ENCODE results near the gene GPR35. TPM values are rescaled to one million over a fixed set of nuclear protein-coding genes. Genes with fewer than 3 reads are reported as not detected.

GPR35 gene
- total RNA-seq, 4 donors from 2014 or later = 1.2 to 2.8 (median 2.4) TPM

DNA sequence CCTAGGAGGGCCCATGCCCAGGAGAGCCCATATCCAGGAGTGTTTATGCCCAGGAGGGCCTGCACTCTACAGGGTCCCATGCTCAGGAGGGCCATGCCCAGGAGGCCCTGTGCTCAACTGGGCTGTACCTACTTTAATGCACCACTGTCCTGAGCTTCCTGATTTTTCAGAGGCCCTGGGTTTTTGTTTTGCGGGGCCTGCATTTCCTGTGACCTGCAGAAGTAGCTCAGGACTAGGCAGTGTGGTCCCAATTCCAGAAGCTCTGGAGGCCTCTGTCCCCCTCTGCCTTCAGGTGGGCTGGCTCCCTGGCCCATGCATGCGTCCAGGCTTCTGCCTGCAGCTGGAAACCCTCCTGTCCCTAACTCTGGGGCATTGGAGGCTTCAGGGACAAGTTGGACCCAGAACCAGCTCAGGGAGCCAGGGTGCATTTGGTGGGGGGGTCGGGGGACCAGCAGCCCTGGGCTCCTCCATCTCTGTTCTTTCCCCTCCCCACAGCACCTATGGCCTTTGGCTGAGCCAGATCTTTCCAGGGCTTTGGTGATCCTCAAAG lies 10.8 kb downstream of the GPR35 start:
- peak in 1 of 2 donors; percentile 75 for DNase-seq (ENCODE audit: low spot score in 2 of 2)
- no peak overlapping the region for H3K4me3 ChIP-seq (ENCODE audit: low read depth, poor library complexity, severe bottlenecking)
- TF ChIP-seq, protein P1, sequence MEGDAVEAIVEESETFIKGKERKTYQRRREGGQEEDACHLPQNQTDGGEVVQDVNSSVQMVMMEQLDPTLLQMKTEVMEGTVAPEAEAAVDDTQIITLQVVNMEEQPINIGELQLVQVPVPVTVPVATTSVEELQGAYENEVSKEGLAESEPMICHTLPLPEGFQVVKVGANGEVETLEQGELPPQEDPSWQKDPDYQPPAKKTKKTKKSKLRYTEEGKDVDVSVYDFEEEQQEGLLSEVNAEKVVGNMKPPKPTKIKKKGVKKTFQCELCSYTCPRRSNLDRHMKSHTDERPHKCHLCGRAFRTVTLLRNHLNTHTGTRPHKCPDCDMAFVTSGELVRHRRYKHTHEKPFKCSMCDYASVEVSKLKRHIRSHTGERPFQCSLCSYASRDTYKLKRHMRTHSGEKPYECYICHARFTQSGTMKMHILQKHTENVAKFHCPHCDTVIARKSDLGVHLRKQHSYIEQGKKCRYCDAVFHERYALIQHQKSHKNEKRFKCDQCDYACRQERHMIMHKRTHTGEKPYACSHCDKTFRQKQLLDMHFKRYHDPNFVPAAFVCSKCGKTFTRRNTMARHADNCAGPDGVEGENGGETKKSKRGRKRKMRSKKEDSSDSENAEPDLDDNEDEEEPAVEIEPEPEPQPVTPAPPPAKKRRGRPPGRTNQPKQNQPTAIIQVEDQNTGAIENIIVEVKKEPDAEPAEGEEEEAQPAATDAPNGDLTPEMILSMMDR (IDR thresholded peaks at IDR 0.05) = no peak
- TF ChIP-seq POLR2A (IDR thresholded peaks at IDR 0.05) = no peak
- intact Hi-C loops (cut with DNase I; ENCODE audit: low total_unique reads) = no loop called here
- WGBS, 2 donors = 70 to 80% methylated on average over 3 of the region's 3 CpGs

DNA sequence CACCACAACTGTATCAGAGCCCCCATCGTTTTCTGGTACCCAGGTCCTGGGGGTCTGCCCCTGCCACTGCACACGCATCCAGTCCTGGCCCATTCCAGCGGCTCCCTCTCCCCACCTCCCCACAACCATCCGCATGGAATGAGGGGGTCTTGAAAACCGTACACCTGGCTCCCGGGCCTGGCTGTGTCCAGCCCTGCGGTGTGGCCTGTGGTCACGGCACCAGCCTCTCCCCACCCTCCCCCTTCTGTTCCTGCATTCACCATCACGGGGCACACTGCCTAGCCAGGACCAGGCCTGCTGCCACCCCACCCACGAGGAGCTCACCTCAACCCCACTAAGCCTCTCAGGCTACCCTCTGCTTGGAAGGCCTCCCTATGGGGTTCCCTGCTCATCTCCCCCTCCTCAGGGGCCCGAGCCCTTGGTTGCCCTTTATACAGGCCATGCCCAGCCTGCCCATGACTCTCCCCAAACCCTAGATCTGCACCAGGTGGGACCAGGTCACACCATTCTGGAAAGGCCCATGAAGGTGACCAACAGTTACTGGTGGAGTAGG lies 11.4 kb downstream of the GPR35 start:
- intact Hi-C loops (cut with DNase I; ENCODE audit: low total_unique reads) = no loop called here
- TF ChIP-seq, protein P1 (IDR thresholded peaks at IDR 0.05) = no peak
- no peak for TF ChIP-seq POLR2A (IDR thresholded peaks at IDR 0.05)
- no peak overlapping the region for H3K4me3 ChIP-seq (ENCODE audit: low read depth, poor library complexity, severe bottlenecking)
- DNase-seq (ENCODE audit: low spot score in 2 of 2) = peak in 1 of 2 donors; percentile 63
- WGBS, 2 donors = 78 to 81% methylated on average over 11 of the region's 11 CpGs

DNA sequence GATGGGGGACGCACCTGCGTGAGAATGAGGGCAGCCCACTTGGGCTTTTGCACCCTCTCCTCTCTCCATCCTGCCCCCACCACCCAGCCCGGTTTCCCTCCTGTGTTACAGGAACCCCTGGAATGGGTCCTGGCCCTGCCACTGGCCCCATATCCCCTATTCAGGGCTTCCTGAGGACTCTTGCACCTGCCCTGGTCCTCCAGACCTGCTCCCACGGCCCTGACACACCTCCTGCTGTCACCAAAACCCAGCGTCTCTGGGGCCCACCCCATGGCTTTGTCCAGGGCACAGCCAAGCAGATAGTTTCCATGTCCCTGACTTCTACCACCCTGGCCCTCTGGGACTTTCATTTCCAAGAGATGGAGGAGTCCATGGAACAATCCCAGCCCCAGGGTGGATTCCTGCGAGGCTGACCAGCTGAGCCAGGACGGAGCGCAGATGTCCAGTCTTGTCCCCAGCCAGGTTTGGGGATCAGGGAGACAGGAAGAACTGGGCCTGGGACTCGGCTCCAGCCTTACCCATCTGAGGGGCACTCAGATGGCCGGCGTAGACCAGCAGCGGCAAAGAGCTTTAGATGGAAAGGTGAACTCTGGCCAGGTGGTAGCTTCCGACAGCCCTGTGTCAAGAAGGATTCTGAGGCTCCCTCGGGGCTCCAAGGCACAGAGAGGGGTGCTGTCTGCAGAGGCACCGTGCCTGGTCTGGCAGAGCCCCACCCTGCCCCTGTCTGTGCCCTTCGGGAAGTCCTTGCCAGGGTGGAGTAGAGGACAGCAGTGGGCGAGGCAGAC lies 12.0 kb downstream of the GPR35 start:
- TF ChIP-seq, protein P1 (IDR thresholded peaks at IDR 0.05) = no peak
- no peak for TF ChIP-seq POLR2A (IDR thresholded peaks at IDR 0.05)
- 84 to 86% methylated on average over 16 to 17 of the region's 17 CpGs for WGBS, 2 donors
- H3K4me3 ChIP-seq (ENCODE audit: low read depth, poor library complexity, severe bottlenecking) = no peak overlapping the region
- intact Hi-C loops (cut with DNase I; ENCODE audit: low total_unique reads) = no loop called here
- peak in 1 of 2 donors; percentile 75 for DNase-seq (ENCODE audit: low spot score in 2 of 2)

DNA sequence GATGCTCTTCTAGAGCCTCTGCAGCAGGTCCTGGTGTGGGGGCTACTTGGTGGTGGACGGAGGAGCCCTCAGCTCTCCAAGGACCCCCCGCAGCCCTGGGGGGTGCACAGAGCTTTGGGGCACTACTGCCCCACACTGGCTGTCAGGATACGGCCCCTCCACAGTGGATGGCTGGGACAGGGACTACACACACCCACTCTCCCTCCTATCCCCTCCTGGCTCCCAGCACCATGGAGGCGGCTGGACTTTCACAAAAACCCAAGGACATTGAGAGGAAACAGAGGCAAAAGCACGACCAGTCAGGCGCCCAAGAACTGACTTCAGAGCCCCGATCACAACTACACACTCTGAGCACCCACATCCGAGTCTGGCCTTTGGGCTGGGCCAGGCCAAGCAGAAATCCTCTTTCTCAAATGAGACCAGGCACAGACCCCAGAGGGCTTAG lies 12.6 kb downstream of the GPR35 start:
- 90% methylated on average over 7 to 8 of the region's 8 CpGs for WGBS, 2 donors
- H3K4me3 ChIP-seq (ENCODE audit: low read depth, poor library complexity, severe bottlenecking) = no peak overlapping the region
- intact Hi-C loops (cut with DNase I; ENCODE audit: low total_unique reads) = no loop called here
- peak in 1 of 2 donors; percentile 57 for DNase-seq (ENCODE audit: low spot score in 2 of 2)
- no peak for TF ChIP-seq POLR2A (IDR thresholded peaks at IDR 0.05)
- TF ChIP-seq, protein P1 (IDR thresholded peaks at IDR 0.05) = no peak

DNA sequence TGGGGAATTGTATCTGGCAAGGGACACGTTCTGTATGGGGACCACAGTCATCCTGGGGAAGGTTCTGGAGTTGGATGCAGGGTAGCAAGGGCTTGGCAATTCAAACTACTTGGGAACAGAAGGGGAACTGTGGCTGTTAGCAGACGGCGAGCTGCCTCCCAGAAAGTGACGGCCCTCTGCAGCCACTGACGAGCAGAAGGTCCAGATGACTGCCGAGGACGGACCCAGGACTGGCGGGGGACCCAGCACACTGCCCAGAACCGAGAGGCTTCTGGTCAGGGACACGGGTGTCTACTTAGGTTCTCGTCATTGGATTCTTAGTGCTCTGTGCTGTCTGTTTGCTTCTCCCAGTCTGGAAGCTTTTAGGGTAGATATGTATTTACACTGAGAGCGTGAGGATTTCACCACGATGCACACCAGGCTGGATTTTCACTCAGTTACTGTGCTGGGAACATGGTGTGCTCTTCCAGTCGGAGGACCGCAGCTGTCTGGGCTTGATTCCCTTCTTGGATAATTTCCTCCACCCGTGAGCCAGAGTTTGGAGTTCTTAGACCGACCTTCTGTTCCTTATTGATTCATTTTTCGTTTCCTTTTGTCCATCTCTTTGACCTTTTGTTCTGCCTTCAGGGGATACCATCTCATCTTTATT lies 13.4 kb downstream of the GPR35 start:
- intact Hi-C loops (cut with DNase I; ENCODE audit: low total_unique reads) = no loop called here
- H3K4me3 ChIP-seq (ENCODE audit: low read depth, poor library complexity, severe bottlenecking) = no peak overlapping the region
- TF ChIP-seq, protein P1 (IDR thresholded peaks at IDR 0.05) = no peak
- TF ChIP-seq POLR2A (IDR thresholded peaks at IDR 0.05) = no peak
- peak in 1 of 2 donors; percentile 59 for DNase-seq (ENCODE audit: low spot score in 2 of 2)
- WGBS, 2 donors = 53 to 62% methylated on average over 18 of the region's 18 CpGs
